Activated CD4-positive, alpha-beta T cell treated with anti-CD3 and anti-CD28 coated beads for 48 hours (primary cell): ENCODE data around the gene RAB3B.
"Not testable (repeated sequence)": the region's sequence is repeated elsewhere in the genome, so short reads cannot be mapped to it uniquely, and the experiment has no call there.

Experiments
- DNase-seq: peaks from one replicate; pipeline ENCODE4 v3.0.0-alpha.2; 2020

RAB3B gene

DNA sequence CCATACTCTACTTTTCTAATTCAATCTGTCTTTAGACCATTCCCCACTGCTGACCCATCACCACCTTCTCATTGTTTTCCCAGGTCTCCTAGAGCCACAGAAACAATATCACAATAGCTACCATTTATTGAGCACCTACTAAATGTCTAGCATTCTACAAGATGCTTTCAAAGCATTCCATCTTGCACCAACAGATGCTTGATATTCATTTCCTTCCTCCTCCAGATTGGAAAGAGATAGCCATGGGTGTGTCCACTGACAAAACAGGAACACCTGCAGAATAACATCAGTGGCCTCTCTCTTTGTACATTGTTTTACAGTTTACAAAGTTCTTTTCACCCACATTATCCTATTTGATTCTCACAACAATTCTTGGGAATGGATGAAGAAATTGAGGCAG is 2.2 kb downstream of the RAB3B start:
- no peak for DNase-seq

DNA sequence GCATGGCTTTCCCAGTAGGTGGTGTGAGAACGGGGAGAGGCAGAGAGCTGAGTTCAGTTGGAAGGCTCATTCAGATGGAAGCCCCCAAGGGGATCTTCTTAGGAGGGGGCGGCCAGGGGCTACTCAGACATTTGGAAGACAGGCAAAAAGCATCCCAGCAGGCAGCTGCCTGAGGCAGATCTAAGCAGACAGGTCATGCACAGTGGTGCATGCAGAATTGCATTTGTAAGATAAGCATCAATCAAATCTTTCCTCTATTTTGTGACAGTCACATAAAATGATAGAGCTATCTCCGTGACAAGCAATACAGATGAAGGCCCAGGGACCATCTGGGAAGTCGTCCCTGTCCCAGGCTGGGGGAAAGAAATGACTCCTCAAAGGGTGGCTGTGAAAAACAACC is 3.8 kb downstream of the RAB3B start:
- no peak for DNase-seq

DNA sequence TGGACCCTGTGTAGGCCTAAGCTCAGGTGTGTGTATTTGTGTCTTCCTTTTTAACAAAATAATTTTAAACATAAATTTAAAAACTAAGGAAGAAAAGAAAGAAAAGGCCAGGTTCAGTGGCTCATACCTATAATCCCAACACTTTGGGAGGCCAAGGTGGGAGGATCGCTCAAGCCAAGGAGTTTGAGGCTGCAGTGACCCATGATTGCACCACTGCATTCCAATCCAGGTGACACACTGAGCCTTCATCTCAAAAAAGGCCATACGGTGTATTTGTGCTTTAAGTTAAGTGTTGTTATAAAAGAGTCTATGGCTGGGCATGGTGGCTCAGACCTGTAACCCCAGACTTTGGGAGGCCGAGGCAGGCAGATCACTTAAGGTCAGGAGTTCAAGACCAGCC is 8.3 kb downstream of the RAB3B start:
- DNase-seq = no peak

DNA sequence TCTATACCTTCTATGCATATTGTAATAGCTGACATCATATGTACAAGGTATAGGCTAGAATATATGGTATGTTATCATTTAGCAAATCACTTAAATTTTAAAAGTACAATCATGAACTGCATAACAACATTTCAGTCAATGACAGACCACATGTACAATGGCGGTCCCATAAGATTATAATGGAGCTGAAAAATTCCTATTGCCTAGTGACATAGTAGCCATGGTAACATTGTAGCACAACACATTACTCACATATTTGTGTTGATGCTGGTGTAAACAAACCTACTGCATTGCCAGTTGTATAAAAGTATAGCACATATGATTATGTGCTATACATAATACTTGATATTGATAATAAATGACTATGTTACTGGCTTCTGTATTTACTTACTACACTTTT is 8.9 kb downstream of the RAB3B start:
- DNase-seq = no peak

DNA sequence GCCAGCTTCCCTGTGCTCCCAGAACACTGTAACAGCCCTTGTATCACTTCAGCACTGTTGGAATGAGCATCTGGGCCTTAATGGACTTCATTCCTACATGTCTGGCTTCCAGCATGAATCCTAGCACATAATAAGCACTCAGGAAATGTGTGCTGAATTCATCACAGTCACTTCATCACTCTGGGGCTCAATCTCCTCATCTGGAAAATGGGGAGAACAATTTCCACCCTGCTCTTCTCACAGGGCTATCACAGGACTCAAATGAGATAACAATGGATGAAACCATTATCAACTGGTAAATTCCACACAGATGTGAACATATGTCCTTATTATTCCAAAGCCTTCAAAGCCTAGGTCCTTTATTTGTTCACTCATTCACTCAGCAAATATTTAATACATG is 12.4 kb downstream of the RAB3B start:
- no peak for DNase-seq

DNA sequence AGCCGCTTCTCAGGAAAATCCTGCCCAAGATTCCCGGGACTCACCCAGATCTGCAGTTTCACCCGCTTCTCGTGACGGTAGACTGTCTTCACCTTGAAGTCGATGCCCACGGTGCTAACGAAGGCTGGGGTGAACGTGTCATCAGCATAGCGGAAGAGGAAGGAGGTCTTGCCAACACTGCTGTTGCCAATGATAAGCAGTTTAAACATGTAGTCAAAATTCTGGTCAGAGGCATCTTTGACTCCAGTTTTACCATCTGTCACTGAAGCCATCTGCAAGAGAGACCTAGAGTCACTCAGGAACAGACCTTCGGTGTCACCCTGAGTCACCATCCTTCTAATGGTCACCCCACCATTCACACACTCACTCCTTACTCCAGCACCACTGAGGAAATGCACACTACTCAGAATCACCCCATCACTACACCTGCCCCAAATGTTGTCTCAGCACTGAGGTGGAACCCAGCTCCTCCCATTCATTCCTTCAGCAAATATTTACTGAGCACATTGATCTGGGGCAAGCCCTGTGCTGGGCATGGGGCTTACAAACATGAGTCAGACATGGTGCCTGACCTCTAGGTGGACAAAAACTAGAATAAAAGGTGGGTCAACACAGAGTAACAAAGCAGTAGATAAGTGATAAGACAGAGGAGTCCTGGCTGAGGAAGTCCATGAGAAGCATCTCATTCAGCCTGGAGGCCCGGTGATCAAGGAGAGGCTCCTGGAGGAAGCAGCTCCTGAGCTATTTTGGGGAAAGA is 13.5 kb downstream of the RAB3B start:
- DNase-seq = no peak

DNA sequence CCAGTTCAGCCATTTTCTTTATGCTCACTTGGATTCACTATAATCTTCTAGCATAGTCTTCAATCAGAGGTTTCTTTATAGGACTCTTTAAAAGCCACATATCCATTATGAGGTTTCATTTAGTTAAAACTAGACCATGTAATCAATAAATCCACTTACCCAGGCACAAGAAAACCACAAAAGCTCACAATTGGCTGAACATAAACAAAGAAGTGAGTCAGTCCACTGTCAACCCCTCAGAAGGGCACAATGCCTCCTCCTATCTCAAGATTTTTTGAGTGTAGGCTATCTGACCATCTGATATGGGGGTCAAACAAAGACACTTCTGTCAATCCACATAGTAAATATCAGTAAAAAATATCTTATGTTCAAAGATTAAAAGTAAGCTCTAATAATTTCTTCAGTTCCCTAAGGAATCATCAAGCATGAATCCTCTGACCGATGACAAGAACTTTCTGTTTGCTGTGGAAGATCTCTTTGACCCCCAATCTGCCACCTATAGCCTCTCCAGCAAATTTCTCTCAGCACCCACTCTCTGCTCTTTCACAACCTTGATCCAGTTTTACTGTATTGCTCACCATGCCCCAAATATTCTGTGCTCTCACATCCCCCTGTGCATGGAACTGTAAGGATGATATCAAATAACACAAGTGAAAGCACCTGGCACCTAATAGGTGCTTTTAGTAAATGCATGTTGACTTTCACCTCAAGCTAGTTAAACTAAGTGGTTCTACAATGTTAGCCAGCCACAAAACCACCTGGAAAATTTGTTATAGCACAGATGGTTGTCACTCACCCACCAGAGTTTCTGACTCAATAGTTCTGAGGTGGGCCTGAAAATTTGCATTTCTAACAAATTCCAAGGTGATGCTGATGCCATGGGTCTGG is 16.7 kb downstream of the RAB3B start:
- no peak for DNase-seq

DNA sequence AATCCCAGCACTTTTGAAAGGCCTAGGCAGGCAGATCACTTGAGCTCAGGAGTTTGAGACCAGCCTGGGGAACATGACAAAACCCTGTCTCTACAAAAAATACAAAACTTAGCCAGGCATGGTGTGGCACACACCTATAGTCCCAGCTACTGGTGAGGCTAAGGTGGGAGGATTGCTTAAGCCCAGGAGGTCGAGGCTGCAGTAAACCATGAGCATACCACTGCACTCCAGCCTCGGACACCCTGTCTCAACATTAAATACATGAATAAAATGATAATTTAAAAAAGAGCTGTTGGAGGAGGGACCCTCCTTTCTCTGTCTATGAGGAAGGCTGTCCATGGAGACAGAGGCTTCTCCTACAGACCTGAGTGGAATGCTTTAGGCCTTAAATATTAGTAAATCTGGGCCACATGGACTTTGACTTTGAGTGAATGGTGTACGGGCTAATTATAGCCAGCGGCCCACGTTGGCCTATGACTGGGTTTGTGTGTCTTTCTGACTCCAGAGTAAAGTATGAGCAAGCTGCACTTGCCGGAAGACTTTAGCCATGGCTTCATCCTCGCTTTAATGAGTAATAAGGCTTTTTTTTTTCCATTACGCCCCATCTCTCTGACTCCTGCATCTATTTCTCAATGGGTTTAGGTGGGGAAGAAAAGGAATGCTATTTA is 21.3 kb downstream of the RAB3B start:
- DNase-seq = no peak

DNA sequence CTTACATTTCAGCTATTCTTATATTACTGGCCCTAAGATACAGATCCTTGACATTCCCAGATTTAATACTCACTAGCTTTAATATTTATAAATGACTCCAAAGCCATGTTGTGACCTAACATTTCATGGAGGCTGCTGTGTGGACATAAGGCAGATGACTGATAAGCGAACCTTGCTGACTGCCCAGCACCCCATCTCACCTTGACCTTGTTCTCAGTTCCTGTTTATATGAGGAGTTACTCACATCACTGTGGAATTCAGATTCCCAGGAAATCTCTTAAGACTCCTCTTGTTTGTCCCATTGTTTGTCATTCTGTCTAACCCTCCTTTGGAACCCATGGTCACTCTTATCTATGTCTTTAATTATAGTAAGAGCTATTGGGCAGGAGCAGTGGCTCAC is 21.9 kb downstream of the RAB3B start:
- no peak for DNase-seq

DNA sequence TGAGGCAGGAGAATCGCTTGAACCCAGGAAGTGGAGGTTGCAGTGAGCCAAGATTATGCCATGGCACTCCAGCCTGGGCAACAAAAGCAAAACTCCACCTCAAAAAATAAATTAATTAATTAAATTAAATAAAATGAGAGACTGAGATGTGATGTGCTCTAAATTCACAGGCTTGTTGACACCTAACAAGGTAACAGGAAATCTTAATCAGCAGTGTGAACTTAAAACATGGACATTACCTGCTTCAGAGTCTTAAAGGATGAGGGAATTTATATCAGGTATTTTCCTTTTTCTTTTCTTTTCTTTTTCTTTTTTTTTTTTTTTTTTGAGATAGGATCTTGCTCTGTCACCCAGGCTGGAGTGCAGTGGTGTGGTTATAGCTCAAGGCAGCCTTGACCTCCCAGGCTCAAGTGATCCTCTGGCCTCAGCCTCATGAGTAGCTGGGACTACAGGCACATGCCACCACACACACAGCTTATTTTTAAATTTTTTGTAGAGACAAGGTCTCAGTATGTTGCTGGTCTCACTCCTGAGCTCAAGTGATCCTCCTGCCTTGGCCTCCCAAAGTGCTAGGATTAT is 23.2 kb downstream of the RAB3B start:
- DNase-seq = not testable (repeated sequence)

DNA sequence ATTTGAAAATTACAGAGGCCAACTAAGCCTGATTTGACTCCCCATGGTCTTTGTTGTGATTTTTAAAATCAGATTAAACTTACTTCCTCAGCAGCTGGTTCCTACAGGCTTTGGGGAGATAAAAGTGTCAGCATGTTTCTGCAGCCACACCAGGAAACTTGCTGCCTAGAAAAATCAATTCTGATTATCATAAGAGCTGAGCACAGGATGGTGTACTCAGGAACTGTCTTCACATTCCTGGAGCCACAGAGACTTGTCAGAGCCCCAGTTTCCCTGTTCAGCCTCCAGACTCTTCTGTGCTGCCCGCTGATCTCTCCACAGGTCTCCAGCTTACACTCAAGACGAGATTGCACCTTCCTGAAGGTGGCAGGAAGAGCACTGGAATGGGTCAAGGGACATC is 23.9 kb downstream of the RAB3B start:
- DNase-seq = no peak

DNA sequence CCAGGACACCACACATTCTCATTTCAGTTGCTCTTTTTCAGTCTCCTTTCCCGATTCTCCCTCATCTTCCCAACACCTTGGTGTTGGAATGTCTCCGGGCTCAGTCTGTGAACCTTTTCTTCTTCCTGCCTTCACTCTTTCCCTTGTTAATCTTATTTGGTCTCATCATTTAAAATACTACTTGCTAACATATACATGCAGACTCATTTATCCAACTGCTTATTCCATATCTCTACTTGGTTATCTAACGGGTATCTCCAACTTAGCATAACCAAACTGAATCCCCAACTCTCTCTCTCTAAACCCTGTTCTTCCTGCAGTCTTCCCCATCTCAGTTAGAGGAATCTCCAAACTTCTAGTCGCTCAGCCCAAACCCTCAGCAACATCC is 26.2 kb downstream of the RAB3B start:
- no peak for DNase-seq

DNA sequence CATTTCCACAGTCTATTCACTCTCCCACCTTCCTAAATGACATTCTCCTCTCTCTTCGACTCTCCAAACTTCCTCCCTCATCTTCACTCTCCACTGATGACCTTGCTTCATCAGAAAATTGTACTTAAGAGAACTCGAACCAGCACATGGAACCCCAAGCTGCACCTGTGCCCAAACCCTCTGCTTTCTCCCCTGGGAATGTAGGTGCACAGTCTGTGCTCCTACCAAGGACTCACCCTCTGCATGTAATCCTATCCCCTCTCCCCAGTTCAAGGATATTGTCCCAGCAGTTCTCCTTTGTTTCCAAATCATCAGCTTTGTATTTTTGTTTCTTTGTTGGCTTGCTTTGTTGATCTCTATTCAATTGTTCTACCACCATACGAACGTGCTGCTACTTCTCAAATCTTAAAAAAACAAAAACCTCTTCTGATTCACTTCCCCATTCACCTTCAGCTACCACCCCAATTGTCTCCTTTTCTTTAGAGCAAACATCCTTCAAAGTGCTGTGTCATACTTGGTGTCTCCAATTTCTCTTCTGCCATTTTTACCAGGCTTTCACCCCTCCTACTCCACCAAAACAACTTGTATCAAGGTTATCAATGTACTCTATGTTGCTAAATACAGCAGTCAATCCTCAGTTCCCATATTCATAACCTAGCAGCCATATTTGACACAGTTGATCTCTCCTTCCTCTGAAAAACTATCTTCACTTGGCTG is 26.8 kb downstream of the RAB3B start:
- no peak for DNase-seq

DNA sequence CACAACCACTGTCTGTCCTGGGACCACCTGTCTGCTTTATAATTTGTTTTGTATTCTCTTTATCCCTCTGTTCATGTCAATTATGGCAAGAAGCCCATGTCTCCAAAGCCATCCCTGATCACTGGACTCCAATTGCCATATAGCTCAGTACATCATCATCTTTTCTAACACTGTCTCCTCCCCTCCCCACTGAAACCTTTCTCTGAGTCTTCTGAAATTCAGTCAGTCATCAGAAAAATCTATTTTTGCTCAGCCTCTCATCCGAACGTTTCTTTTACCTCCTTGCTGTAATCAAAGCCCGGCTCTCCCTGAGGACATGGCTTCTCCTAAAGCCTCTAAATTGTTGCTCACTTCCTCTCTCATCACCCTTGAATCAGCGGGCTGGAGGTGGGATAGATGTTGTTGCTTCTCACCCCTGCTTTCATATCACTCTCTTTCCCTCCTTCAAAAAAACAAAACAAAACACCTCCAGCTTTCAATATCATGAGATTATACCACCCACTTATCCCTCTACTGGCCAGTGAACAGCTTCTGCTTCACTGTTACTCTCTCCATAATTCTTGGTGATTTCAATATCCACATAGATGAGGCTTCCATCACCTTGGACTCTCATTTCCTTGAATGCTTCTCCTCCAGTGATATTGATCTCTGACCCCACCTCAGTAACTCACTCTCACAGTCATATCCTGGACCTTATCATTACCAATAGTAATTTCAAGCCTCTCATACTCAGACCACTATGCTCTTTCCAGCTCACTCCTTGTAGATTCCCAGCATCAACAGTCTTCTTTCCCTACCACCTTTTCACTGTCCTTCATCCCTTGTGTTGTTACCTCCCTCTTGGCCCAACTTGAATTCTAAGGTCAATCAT is 27.8 kb downstream of the RAB3B start:
- DNase-seq = no peak

DNA sequence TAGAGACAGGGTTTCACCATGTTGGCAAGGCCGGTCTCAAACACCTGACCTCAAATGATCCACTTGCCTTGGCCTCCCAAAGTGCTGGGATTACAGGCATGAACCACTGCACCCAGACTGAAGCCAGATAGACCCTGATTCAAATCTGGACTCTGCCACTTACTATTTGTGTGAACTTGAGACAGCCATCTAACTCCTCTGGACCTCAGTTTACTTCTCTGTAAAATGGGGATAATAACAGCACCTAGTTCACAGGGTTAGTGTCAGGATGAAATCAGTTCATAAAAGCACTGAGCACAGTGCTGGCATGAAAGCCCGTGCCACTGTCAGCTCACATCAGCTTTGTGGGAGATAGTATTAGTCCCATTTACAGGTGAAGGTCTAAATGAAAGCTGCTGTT is 28.5 kb downstream of the RAB3B start:
- DNase-seq = no peak

DNA sequence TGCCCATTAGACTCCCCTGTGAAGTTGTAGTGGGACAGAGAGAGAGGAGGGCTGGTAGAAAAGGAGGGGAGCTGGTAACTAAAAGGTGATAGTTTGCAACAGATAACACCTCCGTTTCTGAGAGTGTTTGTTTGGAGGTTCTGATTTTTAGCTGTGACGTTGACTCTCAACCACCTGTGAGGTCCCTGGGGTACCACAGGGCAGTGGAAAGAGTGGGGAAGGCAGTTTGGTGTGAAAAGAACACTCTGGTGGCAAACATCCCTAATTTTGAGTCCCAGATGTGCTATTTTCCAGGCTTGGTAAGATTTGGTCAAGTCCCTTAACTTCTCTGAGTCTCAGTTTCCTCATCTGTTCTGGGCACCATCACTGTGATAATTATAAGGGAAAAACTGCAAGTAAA is 29.3 kb downstream of the RAB3B start:
- no peak for DNase-seq

DNA sequence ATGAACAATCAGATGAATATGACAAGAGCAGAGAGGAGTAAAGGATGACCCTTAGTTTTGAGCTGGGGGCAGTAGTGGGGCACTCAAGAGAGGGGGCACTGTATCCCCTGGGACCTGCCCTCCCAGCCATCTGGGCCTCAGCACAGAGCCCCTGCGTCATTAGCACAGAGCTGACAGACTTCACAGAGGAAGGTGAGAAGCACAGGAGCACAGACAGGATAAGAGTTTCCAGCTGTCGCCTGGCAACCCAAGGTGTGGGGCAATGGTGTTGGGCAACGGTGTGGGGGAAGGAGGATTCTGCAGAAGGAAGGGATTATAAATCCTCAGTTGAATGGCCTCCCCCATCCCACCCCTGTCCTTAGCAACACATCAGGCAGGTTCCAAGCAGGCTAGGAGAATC is 30.2 kb downstream of the RAB3B start:
- no peak for DNase-seq

DNA sequence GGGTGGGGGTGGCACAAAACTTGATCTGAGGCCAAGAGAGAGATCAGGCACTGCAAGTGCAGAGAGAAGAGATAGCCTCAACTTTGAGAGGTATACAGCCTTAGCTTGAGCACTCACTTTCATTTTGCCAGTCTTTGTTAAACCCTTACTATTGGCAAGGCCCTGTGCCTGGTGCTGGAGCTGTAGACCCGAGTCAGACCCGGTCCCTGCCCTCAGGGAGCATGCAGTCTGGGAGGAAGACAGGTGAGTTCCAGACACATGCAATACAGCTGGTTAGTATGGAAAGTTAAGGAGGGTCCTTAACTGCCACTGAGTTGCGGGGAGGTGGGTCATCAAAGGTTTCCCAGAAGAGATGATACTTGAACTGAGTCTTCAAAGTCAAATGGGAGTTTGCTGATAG is 31.7 kb downstream of the RAB3B start:
- no peak for DNase-seq

DNA sequence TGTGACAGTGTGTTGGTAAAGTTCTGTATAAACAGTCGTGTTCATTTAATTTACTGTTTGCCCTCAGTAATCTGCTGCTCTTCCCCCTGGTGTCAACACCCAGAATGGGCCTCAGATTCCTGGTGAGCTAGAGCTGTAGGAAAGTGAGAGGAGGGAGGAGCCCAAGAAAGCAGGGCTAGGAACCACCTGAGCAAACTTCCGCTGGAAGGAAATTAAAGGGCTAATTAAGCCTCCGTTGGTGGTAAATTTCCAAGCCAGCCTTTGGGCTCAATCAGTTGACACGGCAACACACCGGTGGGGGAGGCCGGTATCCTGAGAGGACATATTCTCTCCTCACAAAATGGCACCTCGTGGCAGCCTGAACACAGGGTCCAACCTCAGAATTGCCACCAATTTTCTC is 32.9 kb downstream of the RAB3B start:
- DNase-seq = no peak

DNA sequence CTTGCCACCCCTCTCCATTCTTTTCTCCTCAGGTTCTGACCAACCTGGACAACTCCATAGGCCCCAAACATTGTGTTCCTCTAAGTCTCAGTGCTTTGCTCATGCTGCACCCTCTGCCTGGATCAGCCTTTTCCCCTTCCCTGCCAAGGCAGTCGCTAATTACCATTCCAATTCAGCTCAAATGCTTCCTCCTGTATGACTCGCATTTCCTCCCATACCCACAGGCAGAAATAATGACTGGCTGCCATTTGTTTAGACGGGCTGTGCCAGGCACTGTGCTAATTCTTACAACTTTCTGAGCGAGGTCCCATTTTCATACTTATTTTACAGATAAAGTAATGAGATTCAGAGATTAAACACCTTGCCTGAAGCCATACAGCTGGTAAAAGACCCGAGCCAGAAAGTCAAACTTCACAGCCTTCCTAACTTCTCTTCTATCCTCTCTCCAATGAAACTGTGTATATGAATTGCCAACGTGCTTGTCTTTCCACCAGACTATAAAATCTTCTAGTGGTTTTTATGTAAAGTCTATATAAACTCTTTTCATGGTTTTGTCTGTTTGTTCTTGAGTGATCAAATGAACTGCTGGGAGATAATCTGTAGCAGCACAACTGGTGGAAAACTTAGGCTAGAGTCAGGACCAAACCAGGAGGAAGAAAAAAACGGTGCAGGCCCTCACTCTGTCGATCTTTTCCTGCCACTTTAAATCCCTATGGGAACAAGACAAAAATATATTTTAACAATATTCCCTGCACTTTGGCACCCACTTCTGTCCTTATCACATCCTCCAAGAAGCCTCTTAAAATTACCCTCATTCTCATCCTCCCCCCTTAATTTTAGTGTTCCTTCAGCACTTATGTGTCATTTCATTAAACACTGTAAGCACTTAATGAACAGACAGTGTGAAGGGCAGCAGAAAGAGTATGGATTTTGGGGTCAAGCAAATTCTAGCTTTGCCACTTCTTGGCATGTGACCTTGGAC is 33.7 kb downstream of the RAB3B start:
- DNase-seq = no peak
